HepG2 (cell line): ENCODE results near the gene NFKB2. TPM values are rescaled to one million over a fixed set of nuclear protein-coding genes. Genes with fewer than 3 reads are reported as not detected.

Source experiments
- BRCA1 ChIP-seq: sonication (generic); formaldehyde crosslinking; IDR thresholded peaks from 2 replicates; pipeline ENCODE4 v1.4.0; 2020; ENCODE audit warnings: missing genetic modification reagents
- ELF3 ChIP-seq: IDR thresholded peaks from 2 replicates; pipeline ENCODE4 v1.6.1; 2016; ENCODE audit warnings: missing genetic modification reagents, missing compliant biosample characterization
- HNF1B ChIP-seq: sonication (generic); formaldehyde crosslinking; IDR thresholded peaks from 2 replicates; pipeline ENCODE4 v1.5.1; 2020; ENCODE audit warnings: mild to moderate bottlenecking, moderate library complexity, missing genetic modification reagents
- HNF4A ChIP-seq: sonication (generic); formaldehyde crosslinking; IDR thresholded peaks from 2 replicates; pipeline ENCODE4 v1.4.0; 2020; ENCODE audit warnings: missing genetic modification reagents
- NR2C2 ChIP-seq: sonication (generic); formaldehyde crosslinking; IDR thresholded peaks from 2 replicates; pipeline ENCODE4 v1.4.0; 2020; ENCODE audit warnings: missing genetic modification reagents, mild to moderate bottlenecking, moderate library complexity, borderline replicate concordance
- NR3C1 ChIP-seq: sonication (generic); formaldehyde crosslinking; IDR thresholded peaks from 2 replicates; pipeline ENCODE4 v1.4.0; 2020; ENCODE audit warnings: missing genetic modification reagents
- PHF5A ChIP-seq: IDR thresholded peaks from one replicate; pipeline ENCODE4 v1.6.1; 2018; ENCODE audit warnings: low read depth, missing genetic modification reagents; ENCODE audit not compliant: unreplicated experiment
- RBAK ChIP-seq: sonication (generic); formaldehyde crosslinking; IDR thresholded peaks from 2 replicates; pipeline ENCODE4 v1.5.1; 2020; ENCODE audit warnings: mild to moderate bottlenecking, missing genetic modification reagents
- SAP130 ChIP-seq: IDR thresholded peaks from 2 replicates; pipeline ENCODE4 v1.6.1; 2016; ENCODE audit warnings: low read depth
- SNAPC5 ChIP-seq: sonication (generic); formaldehyde crosslinking; IDR thresholded peaks from 2 replicates; pipeline ENCODE4 v1.8.1; 2023; ENCODE audit warnings: mild to moderate bottlenecking, missing genetic modification reagents, borderline replicate concordance
- TCF12 ChIP-seq, 2 experiments: fragments of 450-650 bp in 1 of 2; sonication (generic) in 1 of 2; formaldehyde crosslinking in 1 of 2; IDR thresholded peaks; 2 replicates each; pipeline versions ENCODE4 v1.6.1 to v1.8.0; 2017 to 2022; ENCODE audit warnings: antibody characterized with exemption in 1 of 2, mild to moderate bottlenecking in 1 of 2, missing genetic modification reagents in 1 of 2, moderate library complexity in 1 of 2
- TMF1 ChIP-seq: sonication (generic); formaldehyde crosslinking; IDR thresholded peaks from 2 replicates; pipeline ENCODE4 v1.8.1; 2022; ENCODE audit warnings: low read depth, missing genetic modification reagents
- TRIM22 ChIP-seq: fragments of 450-650 bp; IDR thresholded peaks from 2 replicates; pipeline ENCODE4 v1.6.1; 2017
- U2AF1 ChIP-seq: fragments of 200-400 bp; formaldehyde crosslinking; optimal IDR thresholded peaks from 2 replicates; pipeline ENCODE3; 2017; ENCODE audit warnings: mild to moderate bottlenecking, low read depth, low read length
- ZBTB46 ChIP-seq: sonication (generic); formaldehyde crosslinking; IDR thresholded peaks from 2 replicates; pipeline ENCODE4 v1.4.0; 2020; ENCODE audit warnings: mild to moderate bottlenecking, missing genetic modification reagents, borderline replicate concordance
- ZNF329 ChIP-seq: sonication (generic); formaldehyde crosslinking; IDR thresholded peaks from 2 replicates; pipeline ENCODE4 v1.9.0; 2021; ENCODE audit warnings: low read depth, mild to moderate bottlenecking, missing genetic modification reagents
- ZNF510 ChIP-seq: sonication (generic); formaldehyde crosslinking; IDR thresholded peaks from 2 replicates; pipeline ENCODE4 v1.4.0; 2020; ENCODE audit warnings: low read depth, mild to moderate bottlenecking, missing genetic modification reagents
- ZNF557 ChIP-seq: sonication (generic); formaldehyde crosslinking; IDR thresholded peaks from 2 replicates; pipeline ENCODE4 v1.4.0; 2020; ENCODE audit warnings: missing genetic modification reagents
- ZSCAN22 ChIP-seq: sonication (generic); formaldehyde crosslinking; IDR thresholded peaks from 2 replicates; pipeline ENCODE4 v1.4.0; 2020; ENCODE audit warnings: mild to moderate bottlenecking, missing genetic modification reagents
- polyA plus RNA-seq, 8 experiments: library from polyadenylated mRNA; depleted of rRNA in 3 of 8; stranded (reverse) in 7 of 8; unstranded in 1 of 8; fragments of >200 nt; fragmentation: Illumina TruSeq in 4 of 8; extraction: Trizol in 4 of 8; gene quantifications; 2 replicates each; pipeline versions ENCODE4 v1.2.1 to v1.2.3, GENCODE V29; 2011 to 2016; ENCODE audit warnings: low read depth in 4 of 8, missing spikeins in 1 of 8, mixed read lengths in 1 of 8; ENCODE audit not compliant: insufficient read depth in 1 of 8
- total RNA-seq, 5 experiments: library from RNA; depleted of rRNA; stranded (reverse); fragments of >200 nt; fragmentation: Illumina TruSeq; extraction: Trizol; gene quantifications; 2 replicates each; pipeline ENCODE4 v1.2.3, GENCODE V29; 2016; ENCODE audit warnings: low read depth in 1 of 5
- TF ChIP-seq, protein P1 (sequence below): sonication (generic); formaldehyde crosslinking; IDR thresholded peaks from 2 replicates; pipeline ENCODE4 v1.4.0; 2020; ENCODE audit warnings: missing genetic modification reagents
- TF ChIP-seq, protein P2 (sequence below): sonication (generic); formaldehyde crosslinking; IDR thresholded peaks from 2 replicates; pipeline ENCODE4 v1.8.0; 2022; ENCODE audit warnings: mild to moderate bottlenecking, missing genetic modification reagents, moderate library complexity

NFKB2 gene
- total and polyA plus RNA-seq, 2 of the 13 experiments (the other 11 are each of a cell fraction or from before 2014, with no cell fraction given), result 7.7 to 12.5 TPM

- TF ChIP-seq, protein P1, sequence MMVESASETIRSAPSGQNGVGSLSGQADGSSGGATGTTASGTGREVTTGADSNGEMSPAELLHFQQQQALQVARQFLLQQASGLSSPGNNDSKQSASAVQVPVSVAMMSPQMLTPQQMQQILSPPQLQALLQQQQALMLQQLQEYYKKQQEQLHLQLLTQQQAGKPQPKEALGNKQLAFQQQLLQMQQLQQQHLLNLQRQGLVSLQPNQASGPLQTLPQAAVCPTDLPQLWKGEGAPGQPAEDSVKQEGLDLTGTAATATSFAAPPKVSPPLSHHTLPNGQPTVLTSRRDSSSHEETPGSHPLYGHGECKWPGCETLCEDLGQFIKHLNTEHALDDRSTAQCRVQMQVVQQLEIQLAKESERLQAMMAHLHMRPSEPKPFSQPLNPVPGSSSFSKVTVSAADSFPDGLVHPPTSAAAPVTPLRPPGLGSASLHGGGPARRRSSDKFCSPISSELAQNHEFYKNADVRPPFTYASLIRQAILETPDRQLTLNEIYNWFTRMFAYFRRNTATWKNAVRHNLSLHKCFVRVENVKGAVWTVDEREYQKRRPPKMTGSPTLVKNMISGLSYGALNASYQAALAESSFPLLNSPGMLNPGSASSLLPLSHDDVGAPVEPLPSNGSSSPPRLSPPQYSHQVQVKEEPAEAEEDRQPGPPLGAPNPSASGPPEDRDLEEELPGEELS (CRISPR knock-in tag), result peak; percentile 52
- TF ChIP-seq ZNF557 (CRISPR knock-in tag) (no peak), ZBTB46 (no peak), ELF3 (peak; percentile 82), SAP130 (CRISPR knock-in tag) (peak; percentile 91), NR2C2 (peak; percentile 51; the same call in 1 of the 2 replicates), ZNF329 (CRISPR knock-in tag) (no peak; the same call in 1 of the 2 replicates), HNF1B (CRISPR knock-in tag) (peak; percentile 50; the same call in 1 of the 2 replicates), TRIM22 (no peak), NR3C1 (CRISPR knock-in tag) (no peak), PHF5A (CRISPR knock-in tag) (peak; percentile 80), TMF1 (CRISPR knock-in tag) (no peak), BRCA1 (CRISPR knock-in tag) (no peak), HNF4A (peak; percentile 48; the same call in 1 of the 2 replicates), SNAPC5 (CRISPR knock-in tag) (no peak), U2AF1 (peak; percentile 51), ZSCAN22 (CRISPR knock-in tag) (no peak), RBAK (no peak), ZNF510 (CRISPR knock-in tag) (no peak), TCF12 (IDR thresholded peaks at IDR 0.05) (no peak), TCF12 (CRISPR knock-in tag; IDR thresholded peaks at IDR 0.05) (peak; percentile 93)
- TF ChIP-seq, protein P2, sequence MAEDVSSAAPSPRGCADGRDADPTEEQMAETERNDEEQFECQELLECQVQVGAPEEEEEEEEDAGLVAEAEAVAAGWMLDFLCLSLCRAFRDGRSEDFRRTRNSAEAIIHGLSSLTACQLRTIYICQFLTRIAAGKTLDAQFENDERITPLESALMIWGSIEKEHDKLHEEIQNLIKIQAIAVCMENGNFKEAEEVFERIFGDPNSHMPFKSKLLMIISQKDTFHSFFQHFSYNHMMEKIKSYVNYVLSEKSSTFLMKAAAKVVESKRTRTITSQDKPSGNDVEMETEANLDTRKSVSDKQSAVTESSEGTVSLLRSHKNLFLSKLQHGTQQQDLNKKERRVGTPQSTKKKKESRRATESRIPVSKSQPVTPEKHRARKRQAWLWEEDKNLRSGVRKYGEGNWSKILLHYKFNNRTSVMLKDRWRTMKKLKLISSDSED (CRISPR knock-in tag), result no peak
Measured at GRCh38 chr10:102399217-102400021, 3.9 kb downstream of the NFKB2 start (continued).
